CD4-positive, alpha-beta T cell treated with Interleukin-15 for 4 hours (primary cell): ENCODE data around the gene SH3PXD2B.
"Not testable (repeated sequence)": the region's sequence is repeated elsewhere in the genome, so short reads cannot be mapped to it uniquely, and the experiment has no call there.

Experiments used
- DNase-seq: peaks from one replicate; pipeline ENCODE4 v3.0.0-alpha.2; 2020; ENCODE audit warnings: low spot score

Gene SH3PXD2B

GRCh38 chr5:172399826-172400225, 54.5 kb downstream of the SH3PXD2B start:
- DNase-seq: no peak

- no peak for DNase-seq
Measured at GRCh38 chr5:172399336-172399735, 55.0 kb downstream of the SH3PXD2B start.

GRCh38 chr5:172398645-172399044, 55.7 kb downstream of the SH3PXD2B start:
- DNase-seq: not testable (repeated sequence)

DNA sequence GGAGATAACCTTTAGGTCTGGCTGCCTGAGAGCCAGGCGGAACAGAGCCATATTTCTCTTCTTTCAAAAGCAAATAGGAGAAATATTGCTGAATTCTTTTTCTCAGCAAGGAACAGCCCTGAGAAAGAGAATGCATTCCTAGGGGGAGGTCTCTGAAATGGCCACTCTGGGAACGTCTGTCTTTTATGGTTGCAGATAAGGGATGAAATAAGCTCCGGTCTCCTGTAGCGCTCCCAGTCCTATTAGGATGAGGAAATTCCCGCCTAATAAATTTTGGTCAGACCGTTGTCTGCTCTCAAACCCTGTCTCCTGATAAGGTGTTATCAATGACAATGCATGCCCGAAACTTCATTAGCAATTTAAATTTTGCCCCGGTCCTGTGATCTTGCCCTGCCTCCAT, 57.3 kb downstream of the SH3PXD2B start:
- DNase-seq: not testable (repeated sequence)

- DNase-seq: no peak
Measured at GRCh38 chr5:172396220-172396619, 58.1 kb downstream of the SH3PXD2B start.

GRCh38 chr5:172395483-172395882, 58.8 kb downstream of the SH3PXD2B start:
- DNase-seq: no peak

DNA sequence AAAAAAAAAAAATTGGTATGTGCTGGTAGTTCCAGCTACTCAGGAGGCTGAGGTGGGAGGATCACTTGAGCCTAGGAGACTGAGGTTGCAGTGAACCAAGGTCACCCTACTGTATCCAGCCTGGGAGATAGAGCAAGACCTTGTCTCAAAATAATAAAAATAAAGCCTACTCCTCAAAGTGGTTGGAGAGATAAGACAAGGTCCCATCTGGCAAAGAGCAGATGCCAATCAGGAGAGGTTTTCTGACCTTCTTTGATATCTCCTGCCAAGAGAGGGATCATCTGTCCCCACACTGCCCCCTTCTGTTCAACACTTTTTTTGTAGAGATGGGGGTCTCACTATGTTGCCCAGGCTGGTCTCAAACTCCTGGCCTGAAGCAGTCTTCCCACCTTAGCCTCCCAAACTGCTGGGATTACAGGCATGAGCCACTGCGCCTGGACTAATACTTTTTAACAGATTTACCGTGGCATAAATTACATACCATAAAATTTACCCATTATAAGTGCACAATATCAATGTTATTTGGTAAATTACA, 64.7 kb downstream of the SH3PXD2B start:
- DNase-seq: no peak

DNA sequence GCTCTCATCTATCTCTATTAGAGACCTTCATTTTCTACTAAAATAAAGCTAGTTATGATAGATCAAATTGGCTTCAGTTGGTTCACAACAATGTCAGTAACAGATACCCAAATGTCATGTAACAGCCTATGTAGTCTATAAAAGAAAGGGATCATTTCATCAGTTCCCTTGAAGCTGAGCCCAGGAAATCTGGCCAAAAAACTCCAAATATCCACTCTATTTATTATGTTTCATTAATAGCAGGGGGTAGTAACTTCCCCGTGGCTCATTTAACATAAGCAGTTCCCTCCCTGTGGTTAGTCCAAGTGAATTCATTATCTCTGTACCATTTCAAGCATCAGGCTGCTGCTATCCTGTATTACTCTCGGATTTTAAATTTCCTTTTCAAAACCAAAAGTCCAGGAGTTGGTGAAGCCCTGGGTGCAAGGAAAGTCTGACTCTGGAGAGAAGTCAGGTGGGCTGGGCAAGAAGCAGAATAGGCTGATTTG, 66.0 kb downstream of the SH3PXD2B start:
- no peak for DNase-seq

- DNase-seq: no peak
Measured at GRCh38 chr5:172385707-172386106, 68.6 kb downstream of the SH3PXD2B start.

GRCh38 chr5:172385010-172385563, 69.2 kb downstream of the SH3PXD2B start:
- no peak for DNase-seq

DNA sequence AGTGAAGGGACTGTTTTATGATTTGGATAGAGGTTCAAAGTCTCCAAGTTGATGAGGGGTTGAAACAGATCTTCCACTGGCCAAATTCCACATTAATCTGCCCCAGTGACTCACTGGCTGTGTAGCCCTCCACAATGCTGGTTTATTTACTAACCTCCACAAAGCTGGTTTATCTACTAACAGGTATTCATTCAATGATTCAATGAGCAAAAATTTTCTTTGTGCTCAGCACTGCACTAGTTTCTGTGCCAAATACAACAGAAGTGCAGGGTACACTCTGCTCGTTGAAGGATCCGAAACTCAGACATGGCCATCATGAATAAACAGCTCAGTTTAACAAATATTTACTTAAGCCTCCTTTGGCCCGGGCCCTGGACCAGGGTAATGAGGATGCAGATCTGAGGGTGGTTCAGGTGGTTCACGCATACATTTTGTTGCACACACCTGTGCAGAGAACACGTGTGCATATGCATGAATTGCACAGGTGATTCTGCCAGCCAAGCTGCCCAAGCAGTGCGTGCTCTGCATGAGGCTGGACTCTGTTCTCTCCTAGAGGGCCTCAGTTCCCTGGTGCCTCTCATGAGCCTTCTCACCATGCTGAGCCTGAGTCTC, 71.0 kb downstream of the SH3PXD2B start:
- DNase-seq: no peak

DNA sequence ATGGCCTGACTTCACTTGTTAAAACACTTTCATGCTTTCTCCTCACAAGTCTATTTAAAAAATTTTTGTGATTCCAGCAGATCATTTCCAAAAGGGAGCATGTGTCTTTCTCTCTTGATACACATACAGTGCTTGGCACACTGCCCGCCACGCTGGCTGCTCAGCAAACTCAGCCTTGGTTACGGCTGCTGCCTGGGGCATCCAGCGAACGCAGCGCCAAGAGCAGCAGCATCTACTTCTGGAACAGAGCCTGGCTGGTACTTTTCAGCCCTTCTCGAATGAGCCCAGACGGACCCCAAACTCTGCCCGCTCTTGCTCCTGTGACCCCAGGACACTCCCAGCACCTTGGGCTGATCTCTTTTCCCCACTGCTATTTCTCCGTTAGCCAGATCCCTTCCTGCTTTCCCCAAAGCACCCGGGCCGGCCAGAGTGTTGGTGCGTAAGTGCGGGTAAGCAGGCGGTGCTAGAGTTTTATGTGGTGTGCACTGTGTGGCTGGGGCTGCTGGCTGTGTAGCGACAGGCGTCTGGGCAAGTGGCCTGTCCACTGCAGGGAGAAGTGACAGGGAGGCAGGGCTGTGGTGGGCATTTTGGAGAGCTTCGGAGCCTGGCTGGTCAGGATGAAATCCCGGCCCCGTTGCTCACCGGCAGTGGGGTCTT, 73.2 kb downstream of the SH3PXD2B start:
- no peak for DNase-seq

DNA sequence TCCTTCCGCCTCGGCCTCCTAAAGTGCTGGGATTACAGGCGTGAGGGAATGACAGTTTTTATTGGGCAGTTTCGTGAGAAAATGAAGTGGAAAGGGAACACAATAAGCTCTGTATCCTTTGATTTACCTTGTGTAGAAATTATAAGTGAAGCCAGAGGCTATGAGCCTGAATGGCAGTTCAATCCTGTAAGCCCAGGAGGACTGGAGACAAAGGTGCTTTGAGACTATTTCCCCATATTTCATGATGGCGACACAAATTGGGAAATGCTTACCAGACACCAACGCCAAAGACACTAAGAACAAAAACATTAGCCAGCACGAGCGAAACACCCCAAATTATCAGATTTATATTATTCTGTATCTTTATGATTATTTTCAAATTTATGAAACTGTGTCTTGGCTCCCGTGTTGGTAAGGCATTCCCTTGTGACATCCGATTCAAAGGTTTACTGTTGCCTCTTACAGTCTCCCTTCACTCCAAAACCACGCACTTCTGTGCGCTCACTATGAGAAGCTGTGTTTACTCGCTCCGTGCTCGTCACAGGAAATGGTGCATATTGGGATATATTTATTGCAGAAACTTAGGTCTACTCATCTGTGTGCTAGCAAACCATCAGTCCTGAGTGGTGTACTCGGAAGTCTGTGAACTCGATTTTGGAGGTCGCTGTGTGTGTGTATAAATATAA, 73.9 kb downstream of the SH3PXD2B start:
- no peak for DNase-seq

GRCh38 chr5:172379481-172379880, 74.8 kb downstream of the SH3PXD2B start:
- DNase-seq: no peak

DNA sequence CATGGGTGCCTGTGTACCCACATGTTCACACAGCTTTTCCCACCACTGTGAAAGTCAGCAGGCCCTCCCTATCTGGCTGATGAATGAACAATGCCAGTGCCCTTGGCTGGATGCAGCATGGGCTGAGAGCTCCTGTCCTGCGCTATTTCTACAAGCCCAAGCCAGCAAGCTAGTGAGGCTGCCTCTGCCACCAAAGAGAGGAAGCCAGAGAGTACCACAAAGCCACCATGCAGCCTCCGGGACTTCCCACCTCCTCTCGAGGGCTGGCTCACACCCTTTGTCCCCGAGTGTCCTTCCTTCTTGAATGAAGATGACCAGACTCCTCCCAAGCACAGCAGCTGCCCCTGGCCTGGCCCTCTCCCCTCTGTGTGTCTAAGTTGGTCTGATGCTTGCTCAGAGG, 76.5 kb downstream of the SH3PXD2B start:
- DNase-seq: no peak

GRCh38 chr5:172377438-172377837, 76.9 kb downstream of the SH3PXD2B start:
- no peak for DNase-seq

DNA sequence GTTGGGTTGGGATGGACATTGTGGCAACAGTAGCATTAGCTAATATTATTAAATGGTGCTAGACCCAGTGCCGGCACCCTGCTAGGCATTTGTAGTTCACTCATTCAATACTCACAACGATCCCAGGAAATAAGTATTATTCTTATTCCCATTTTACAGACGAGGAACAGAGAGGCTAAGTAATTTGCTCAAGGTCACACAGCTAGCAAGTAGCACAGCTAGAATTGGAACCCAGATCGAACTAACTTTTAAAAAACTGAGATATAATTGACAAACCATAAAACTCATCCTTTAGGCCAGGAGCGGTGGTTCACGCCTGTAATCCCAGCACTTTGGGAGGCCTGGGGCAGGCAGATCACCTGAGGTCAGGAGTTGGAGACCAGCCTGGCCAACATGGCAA, 79.5 kb downstream of the SH3PXD2B start:
- no peak for DNase-seq

DNA sequence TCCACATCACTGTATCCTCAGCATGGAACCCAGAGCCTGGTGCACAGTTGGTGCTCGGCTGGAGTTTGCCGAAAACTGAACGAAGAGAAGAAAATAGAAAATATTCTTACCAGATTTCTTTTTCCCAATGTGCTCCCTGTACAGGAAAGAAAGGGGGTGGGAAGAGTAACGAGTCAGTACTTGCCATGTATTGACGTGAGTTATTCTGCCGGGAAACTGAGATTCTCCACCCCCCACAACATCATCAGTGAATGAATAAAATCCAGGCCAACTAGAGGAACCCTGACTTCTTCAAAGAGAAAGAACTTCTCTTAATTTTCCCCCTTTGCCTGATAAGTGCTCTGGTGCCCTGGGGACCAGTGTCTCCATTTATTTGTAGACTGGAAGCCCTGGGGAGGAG, 80.6 kb downstream of the SH3PXD2B start:
- DNase-seq: no peak

GRCh38 chr5:172371684-172372083, 82.6 kb downstream of the SH3PXD2B start:
- DNase-seq: no peak

DNA sequence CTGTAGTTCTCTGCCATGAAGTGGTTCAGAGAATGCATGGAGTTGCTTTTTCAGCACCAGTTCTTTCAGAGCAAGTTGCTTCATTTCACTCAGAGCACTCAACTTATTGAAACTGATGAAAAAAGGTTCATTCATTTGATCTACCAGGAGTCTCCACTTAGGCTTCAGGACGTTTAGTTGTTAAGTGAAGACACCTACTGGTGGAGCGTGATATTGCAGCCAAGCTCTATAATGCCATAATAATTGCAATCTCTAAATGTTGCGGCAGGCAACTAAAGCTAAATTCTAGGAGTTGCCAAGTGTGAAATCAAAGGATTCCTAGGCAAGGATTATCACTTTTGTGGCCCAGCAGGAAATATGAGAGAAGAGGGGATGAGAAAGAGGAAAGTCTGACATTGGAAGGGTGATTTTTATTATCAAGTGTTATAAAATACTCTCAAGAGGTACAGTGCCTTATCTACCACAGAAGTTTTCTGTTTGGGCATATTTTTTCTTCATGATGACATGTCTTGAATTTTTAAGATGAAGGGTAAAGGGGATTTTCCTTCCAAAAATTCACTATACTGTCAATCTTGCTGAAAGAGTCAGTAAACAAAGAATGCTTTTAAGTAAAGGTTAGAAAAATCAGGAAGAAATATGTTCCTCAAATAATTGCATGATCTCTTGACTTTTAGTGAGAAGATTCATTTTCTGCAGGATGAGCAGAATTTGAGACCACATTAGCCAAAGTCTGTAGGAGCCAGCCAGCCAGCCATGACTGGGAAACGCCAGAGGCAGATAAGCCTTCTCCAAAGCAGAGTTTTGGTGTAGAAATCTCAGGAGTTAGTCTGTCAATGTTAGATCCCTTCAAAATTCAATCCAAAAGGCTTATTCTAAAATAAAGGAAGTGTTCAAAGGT, 83.4 kb downstream of the SH3PXD2B start:
- no peak for DNase-seq

DNA sequence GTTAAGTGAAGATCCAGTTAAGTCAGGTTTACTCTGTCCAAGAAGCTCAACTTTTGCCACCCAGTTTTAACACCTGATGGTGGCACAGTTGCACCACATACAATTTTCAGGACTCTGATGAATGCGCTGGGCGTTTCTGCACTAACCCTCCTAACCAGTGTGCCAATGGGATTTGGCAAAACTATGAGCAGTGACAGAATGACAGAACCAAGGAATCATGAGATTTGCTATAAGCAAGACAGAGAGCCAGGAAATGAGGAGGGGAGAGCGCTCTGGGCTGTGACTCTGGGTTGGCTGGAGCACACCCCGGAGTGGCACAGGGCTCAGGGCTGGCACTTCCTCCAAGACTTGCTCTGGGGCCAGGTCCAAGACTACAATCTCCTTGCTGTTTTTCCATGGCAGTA, 84.1 kb downstream of the SH3PXD2B start:
- no peak for DNase-seq

DNA sequence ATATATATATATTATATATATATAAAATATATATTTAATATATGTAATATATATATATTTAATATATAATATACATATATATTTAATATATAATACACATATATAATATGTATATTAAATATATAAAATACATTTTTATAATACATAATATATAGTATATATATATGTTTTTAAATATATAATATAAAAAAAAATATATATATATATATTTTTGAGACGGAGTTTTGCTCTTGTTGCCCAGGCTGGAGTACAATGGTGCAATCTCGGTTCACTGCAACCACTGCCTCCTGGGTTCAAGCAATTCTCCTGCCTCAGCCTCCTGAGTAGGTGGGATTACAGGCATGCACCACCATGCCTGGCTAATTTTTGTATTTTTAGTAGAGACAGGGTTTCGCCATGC, 85.6 kb downstream of the SH3PXD2B start:
- DNase-seq: not testable (repeated sequence)
